ENCODE data around the gene MAGED4.
"Not testable (repeated sequence)": the region's sequence is repeated elsewhere in the genome, so short reads cannot be mapped to it uniquely, and the experiment has no call there.

GRCh38 chrX:52211405-52211804 lies 26.7 kb downstream of the MAGED4 start:
- TF ChIP-seq, protein P1, sequence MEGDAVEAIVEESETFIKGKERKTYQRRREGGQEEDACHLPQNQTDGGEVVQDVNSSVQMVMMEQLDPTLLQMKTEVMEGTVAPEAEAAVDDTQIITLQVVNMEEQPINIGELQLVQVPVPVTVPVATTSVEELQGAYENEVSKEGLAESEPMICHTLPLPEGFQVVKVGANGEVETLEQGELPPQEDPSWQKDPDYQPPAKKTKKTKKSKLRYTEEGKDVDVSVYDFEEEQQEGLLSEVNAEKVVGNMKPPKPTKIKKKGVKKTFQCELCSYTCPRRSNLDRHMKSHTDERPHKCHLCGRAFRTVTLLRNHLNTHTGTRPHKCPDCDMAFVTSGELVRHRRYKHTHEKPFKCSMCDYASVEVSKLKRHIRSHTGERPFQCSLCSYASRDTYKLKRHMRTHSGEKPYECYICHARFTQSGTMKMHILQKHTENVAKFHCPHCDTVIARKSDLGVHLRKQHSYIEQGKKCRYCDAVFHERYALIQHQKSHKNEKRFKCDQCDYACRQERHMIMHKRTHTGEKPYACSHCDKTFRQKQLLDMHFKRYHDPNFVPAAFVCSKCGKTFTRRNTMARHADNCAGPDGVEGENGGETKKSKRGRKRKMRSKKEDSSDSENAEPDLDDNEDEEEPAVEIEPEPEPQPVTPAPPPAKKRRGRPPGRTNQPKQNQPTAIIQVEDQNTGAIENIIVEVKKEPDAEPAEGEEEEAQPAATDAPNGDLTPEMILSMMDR (IDR thresholded peaks at IDR 0.05), result not testable (repeated sequence)
- not testable (repeated sequence) for TF ChIP-seq FOXJ3 (CRISPR knock-in tag; IDR thresholded peaks at IDR 0.05; ENCODE audit: borderline replicate concordance)

Data from WTC11 (cell line).